Measurements from ENCODE around the gene INTS3.

GRCh38 chr1:153818876-153819275 is 91.0 kb downstream of the INTS3 start:
- TF ChIP-seq FOS (IDR thresholded peaks at IDR 0.05; ENCODE audit: borderline replicate concordance, insufficient read depth, low read length) (no peak), POLR2A (IDR thresholded peaks at IDR 0.05; ENCODE audit: low read depth, low read length) (no peak), POLR2AphosphoS5 (IDR thresholded peaks at IDR 0.05; ENCODE audit: insufficient read depth, low read depth, low read length) (no peak), MYC (IDR thresholded peaks at IDR 0.05; ENCODE audit: low read depth, low read length) (no peak)
